HG03095 (cell line): ENCODE data around the gene SOD3.

ENCODE experiments used
- ATAC-seq: cut with Tn5 transposase; IDR thresholded peaks from one replicate; pipeline ENCODE4 v1.9.1; 2021; ENCODE audit warnings: moderate library complexity; ENCODE audit not compliant: unreplicated experiment

SOD3 gene

DNA sequence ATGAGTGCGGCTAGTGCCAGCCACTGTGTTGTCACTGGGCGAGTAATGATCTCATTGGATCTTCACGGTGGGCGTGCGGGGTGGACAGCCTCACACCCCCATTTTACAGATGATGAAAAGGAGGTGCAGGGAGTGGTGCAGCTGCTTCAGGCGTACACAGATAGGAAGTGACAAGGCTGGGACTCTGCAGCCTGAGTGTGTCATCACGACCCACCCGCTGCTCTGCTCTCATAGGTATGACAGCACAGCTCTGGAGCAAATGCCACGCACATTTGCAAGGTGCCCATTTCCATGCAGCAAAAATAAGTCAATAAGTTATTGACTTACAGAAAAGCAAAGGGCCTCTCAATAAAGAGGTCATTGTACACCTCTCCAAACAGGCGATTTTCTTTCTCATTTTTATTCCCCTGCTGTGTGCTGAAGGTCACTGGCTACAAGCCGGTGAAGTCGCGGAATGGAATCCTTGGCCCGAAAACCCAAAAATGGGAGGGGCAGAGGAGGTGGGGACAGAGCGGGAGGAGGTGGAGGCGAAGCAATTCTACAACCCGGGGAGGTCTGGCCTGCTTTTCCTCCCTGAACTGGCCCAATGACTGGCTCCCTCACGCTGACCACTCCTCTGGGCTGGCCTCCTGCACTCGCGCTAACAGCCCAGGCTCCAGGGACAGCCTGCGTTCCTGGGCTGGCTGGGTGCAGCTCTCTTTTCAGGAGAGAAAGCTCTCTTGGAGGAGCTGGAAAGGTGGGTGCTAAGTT lies at the start of gene SOD3:
TSS of gene SOD3 (plus strand) at position 658 of the 750 bp plus-strand sequence. CDS start 3,949 bp downstream, outside the sequence.
- no peak for ATAC-seq

GRCh38 chr4:24747234-24747975 lies 48.0 kb upstream of the SOD3 start:
- no peak for ATAC-seq

- no peak for ATAC-seq
Measured at GRCh38 chr4:24748023-24748422, 47.4 kb upstream of the SOD3 start.

DNA sequence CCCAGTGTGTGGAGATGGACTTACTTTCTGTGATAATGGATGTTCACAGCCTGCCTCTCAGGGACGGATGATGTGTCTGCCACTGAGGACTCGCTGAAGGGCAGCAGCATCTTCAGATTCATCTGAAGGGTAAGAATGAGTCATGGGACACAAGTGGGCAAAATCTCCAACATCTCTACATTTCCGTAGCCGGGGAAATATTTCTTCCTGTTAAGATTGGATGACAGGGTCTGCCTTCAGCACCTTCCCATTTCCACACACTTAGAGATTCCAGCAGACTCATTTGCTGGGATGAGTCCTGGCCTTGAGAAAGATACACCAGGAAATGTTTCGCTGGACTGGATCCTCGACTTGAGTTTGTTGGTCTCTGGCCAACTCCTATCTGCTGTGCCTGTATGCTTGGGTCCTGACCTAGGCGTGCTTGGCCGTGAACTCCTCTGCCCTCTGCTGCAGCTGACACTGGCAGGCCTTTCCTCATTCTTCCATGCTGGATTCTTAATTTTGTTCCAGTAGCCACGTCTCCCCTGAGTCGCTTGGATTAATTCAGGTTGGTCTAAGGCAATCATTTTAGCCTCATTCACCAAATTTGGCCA lies 46.5 kb upstream of the SOD3 start:
- ATAC-seq = no peak

DNA sequence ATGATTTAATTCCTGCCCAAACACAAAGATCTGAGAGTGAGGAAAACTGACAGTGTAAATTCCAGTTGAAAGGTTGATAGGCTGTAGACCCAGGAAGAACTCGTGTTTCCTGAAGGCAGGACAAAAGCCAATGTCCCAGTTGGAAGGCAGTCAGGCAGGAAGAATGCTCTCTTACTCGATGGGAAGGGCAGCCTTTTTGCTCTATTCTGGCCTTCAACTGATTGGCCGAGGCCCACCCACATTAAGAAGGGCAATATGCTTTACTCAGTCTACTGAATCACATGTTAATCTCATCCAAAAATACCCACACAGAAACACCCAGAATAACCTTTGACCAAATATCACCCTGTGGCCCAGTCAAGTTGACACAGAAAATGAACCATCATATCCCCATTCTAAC lies 45.3 kb upstream of the SOD3 start:
- ATAC-seq = no peak

- ATAC-seq = no peak
Measured at GRCh38 chr4:24751926-24752539, 43.3 kb upstream of the SOD3 start.

- ATAC-seq = peak; percentile 74
Measured at GRCh38 chr4:24753519-24753918, 41.9 kb upstream of the SOD3 start.

- ATAC-seq = no peak
Measured at GRCh38 chr4:24754571-24754970, 40.8 kb upstream of the SOD3 start.

- ATAC-seq = no peak
Measured at GRCh38 chr4:24763631-24764297, 31.6 kb upstream of the SOD3 start.

DNA sequence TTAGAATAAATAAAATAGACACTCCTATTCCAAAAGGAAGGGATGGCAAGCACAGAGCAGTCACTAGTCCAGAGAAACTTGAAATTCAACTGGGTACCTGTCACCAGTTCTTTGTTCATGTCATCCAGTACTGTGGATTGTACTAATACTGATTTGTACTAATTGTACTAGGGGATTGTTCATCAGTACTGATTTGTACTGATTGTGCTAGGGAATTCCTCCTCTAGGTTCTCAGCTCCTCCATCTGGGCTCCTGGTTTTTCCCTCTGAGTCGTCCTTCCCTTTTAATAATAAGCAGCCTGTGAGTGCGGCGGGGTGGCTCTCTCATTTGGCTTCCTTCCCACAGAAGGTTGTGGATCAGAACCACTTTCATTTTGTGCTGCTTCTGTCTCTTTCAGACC lies 31.0 kb upstream of the SOD3 start:
- ATAC-seq = no peak

DNA sequence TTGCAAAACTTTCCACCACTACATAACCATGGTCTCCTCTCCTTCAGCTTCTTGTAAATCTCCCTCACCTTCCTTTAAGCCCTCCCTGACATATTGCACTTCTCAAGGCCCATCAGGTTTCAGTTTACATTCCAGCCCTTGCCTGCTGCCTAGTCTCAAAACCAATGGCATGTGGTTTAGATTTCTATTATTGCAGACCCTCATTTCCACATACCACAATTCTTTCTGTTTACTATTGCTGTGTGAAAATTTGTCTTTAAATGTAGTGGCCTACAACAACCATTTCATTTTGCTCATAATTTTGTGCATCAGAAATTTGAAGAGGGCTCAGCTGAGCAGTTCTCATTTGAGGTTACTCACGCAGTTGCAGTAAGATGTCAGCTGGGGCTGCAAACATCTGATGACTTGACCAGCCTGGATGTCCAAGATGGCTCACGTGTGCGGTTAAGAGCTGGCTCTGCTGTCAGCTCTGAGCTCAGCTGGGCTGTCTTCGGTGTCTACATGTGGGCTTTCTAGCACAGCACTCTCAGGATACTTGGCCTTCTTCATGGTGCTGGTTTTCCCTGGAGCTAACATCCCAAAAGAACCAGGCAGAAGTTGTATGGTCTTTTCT lies 29.9 kb upstream of the SOD3 start:
- ATAC-seq = no peak

DNA sequence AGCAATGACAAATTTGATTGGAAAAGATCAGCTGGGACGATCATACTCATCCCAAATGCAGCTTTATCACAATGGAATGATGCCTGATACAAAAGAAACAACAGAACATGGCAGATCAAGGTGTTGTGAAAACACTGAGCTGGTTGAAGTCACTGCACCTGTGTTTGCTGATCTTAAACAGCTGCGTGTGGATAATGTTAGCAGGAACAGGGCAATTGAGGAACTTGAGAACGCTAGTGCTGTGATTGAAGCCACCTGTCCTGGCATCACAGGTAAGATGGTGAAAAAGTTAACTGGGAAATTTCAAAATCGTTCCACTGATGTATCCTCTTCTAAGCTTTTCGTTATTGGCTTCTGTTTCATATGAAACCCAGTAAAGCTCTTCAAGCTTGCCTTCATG lies 27.4 kb upstream of the SOD3 start:
- ATAC-seq = no peak

DNA sequence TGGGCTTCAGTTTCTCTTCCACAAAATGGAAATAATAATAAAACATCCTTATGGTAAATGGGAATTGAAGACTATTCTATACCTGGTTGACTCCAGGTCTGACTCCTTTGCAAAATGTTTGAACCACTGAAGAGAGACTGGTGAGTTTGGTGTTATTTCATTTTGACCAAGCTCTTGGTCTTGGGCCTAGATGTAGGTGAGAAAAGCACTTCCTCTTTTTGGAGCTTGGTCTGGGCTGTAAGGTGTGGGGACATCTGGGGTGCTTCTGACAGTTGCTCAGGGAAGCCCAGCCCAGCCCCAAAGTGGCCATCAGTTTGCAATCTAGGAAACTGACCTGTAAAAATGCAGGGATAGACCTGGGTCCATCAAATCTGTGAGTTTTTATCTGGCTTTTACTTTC lies 26.8 kb upstream of the SOD3 start:
- ATAC-seq = peak; percentile 77

DNA sequence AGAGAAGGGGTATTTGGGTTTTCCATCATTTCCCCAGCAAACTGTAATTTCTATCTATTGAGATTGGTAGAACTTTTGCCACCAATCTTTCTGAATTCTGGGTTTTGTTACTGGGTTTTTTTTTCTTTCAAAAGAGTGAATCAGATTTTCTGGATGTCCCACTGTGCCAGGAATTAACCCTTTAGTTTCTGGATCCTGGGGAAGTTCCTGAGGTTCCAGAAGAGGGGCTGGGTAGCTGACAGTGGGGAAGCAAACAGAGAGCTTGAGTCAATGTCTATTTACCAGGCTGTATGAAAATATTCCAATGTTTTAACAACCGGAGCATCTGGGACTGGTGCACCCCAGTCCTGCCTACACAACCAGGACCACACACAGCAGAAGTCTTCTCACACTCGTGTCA lies 25.8 kb upstream of the SOD3 start:
- ATAC-seq = peak; percentile 10

DNA sequence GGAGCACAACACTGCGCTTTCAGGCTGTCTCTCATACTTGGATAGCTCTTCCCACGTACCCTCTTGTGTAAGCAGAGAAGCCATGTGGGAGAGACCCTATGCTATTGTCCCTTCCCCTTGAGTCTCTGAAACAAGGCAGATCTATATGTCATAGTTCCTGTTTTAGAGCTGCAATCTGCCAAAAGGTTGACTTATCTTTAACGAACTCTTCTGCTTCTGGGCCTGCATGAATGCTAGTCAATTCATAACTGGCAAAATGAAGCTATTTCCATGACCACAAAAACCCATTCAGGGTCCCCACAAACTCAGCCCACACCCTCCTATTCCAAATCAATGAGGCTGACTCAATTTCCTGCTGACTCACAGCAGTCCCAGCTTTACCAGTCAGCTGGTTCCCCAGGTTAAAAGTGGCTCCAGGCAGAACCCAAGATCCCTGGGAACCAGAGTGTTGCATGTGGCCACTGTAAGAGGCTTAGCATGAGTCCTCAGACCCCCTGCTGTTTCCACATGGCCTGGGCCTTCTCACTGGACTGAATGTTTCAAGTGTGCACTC lies 25.3 kb upstream of the SOD3 start:
- peak; percentile 79 for ATAC-seq

- ATAC-seq = no peak
Measured at GRCh38 chr4:24770667-24771066, 24.7 kb upstream of the SOD3 start.

GRCh38 chr4:24771241-24771640 lies 24.1 kb upstream of the SOD3 start:
- ATAC-seq = no peak

- no peak for ATAC-seq
Measured at GRCh38 chr4:24772061-24772705, 23.2 kb upstream of the SOD3 start.

DNA sequence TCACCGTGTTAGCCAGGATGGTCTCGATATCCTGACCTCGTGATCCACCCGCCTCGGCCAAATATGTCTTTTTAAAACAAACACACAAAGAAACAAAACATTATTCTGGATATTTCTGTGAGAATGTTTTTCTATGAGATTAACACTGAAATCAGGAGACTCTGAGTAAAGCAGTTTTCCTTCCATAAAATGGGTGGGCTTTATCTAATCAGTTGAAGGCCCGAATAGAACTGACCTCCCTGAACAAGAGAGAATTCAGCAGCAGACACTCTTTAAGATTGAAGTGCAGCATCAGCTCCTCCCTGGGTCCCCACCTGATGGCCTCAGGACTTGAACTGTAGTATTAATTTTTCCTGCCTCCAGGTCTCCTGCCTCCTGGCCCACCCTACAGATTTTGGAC lies 22.4 kb upstream of the SOD3 start:
- no peak for ATAC-seq

DNA sequence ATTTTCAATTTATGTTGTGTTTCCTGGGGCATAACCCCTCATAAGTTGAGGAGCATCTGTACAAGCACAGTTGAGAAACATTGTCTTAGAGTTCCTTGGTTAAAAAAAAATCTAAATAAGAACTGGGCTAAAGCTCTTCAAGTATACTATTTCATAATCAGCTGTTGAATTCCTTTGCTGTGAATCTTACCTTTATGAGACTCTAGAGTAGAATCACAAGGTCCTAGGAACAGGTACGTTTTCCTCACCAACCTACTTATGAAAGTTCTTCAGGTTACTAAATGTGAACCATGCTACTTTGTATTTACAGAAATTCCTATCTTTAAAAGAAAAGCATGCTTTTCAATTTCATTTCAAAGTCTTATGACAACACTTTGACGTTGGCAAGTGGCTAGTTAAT lies 20.9 kb upstream of the SOD3 start:
- no peak for ATAC-seq
